NCI-H1417 (cell line): ENCODE results near the gene NACC2.

Source experiments
- DNase-seq, 3 experiments: peaks; one replicate each; lab custom pipeline; 2025; lab: John Stamatoyannopoulos, UW

The NACC2 gene

GRCh38 chr9:136012651-136013050, 82.4 kb downstream of the NACC2 start:
- DNase-seq = no peak

GRCh38 chr9:136011703-136012496, 83.2 kb downstream of the NACC2 start:
- no peak for DNase-seq

- DNase-seq = no peak
Measured at GRCh38 chr9:136011376-136011702, 83.8 kb downstream of the NACC2 start.

GRCh38 chr9:136010615-136011361, 84.3 kb downstream of the NACC2 start:
- DNase-seq = no peak

GRCh38 chr9:136010176-136010575, 84.9 kb downstream of the NACC2 start:
- DNase-seq = no peak

GRCh38 chr9:136009516-136009915, 85.6 kb downstream of the NACC2 start:
- no peak for DNase-seq

GRCh38 chr9:136008693-136008997, 86.4 kb downstream of the NACC2 start:
- DNase-seq = no peak

GRCh38 chr9:136007934-136008692, 87.0 kb downstream of the NACC2 start:
- DNase-seq = no peak

- DNase-seq = no peak
Measured at GRCh38 chr9:136007276-136007933, 87.7 kb downstream of the NACC2 start.

GRCh38 chr9:136006169-136006568, 88.9 kb downstream of the NACC2 start:
- DNase-seq = no peak

- DNase-seq = no peak
Measured at GRCh38 chr9:136004712-136005111, 90.4 kb downstream of the NACC2 start.

- no peak for DNase-seq
Measured at GRCh38 chr9:136004219-136004618, 90.9 kb downstream of the NACC2 start.

GRCh38 chr9:136003411-136004218, 91.5 kb downstream of the NACC2 start:
- DNase-seq = no peak

GRCh38 chr9:136002881-136003280, 92.2 kb downstream of the NACC2 start:
- no peak for DNase-seq

- no peak for DNase-seq
Measured at GRCh38 chr9:136002215-136002614, 92.9 kb downstream of the NACC2 start.

GRCh38 chr9:136001231-136001630, 93.9 kb downstream of the NACC2 start:
- no peak for DNase-seq

- no peak for DNase-seq
Measured at GRCh38 chr9:135998410-135999071, 96.5 kb downstream of the NACC2 start.

GRCh38 chr9:135998016-135998380, 97.1 kb downstream of the NACC2 start:
- no peak for DNase-seq

- no peak for DNase-seq
Measured at GRCh38 chr9:135997090-135998015, 97.7 kb downstream of the NACC2 start.

GRCh38 chr9:135995816-135996215, 99.3 kb downstream of the NACC2 start:
- DNase-seq = peak in 1 of 3 experiments; percentile 12
